Suprapubic skin (tissue), 4 donors: ENCODE results near the gene ARRB1. TPM values are rescaled to one million over a fixed set of nuclear protein-coding genes. Genes with fewer than 3 reads are reported as not detected.
A peak's percentile ranks its signal among the peaks of the same experiment; 100 is the strongest.

Source experiments
- DNase-seq, 2 donors: peaks; one replicate each; pipeline ENCODE4 v3.0.0-alpha.2; 2019; ENCODE audit warnings: low spot score in 2 of 2
- H3K27ac ChIP-seq: fragments of 200-600 bp; sonication (generic); one replicate; pipeline ENCODE4 v1.5.1; 2019
- H3K27me3 ChIP-seq: fragments of 200-600 bp; sonication (generic); one replicate; pipeline ENCODE4 v1.5.1; 2019
- H3K36me3 ChIP-seq: fragments of 200-600 bp; sonication (generic); one replicate; pipeline ENCODE4 v1.5.1; 2019
- H3K4me1 ChIP-seq: fragments of 200-600 bp; sonication (generic); one replicate; pipeline ENCODE4 v1.5.1; 2019
- H3K4me3 ChIP-seq: fragments of 200-600 bp; sonication (generic); one replicate; pipeline ENCODE4 v1.5.1; 2019; ENCODE audit warnings: mild to moderate bottlenecking
- H3K9me3 ChIP-seq: fragments of 200-600 bp; sonication (generic); one replicate; pipeline ENCODE4 v1.5.1; 2019
- EP300 ChIP-seq: sonication (generic); formaldehyde crosslinking; IDR thresholded peaks from one replicate; pipeline ENCODE4 v1.6.1; 2017; ENCODE audit warnings: antibody characterized with exemption
- POLR2A ChIP-seq, 2 donors: fragments of 450-650 bp; IDR thresholded peaks; one replicate each; pipeline ENCODE4 v1.6.1; 2017; ENCODE audit warnings: antibody characterized with exemption in 2 of 2, mild to moderate bottlenecking in 2 of 2, moderate library complexity in 2 of 2
- POLR2AphosphoS5 ChIP-seq, 3 donors: sonication (generic); formaldehyde crosslinking; IDR thresholded peaks; one replicate each; pipeline ENCODE4 v1.6.1; 2017; ENCODE audit warnings: antibody characterized with exemption in 3 of 3
- WGBS: methylation state at CpG from one replicate; pipeline ENCODE4 v1.1.5; 2018; 5-methylcytosine and 5-hydroxymethylcytosine counted together
- total RNA-seq, 4 donors: library from RNA; depleted of rRNA; stranded (reverse); fragments of >200 nt; gene quantifications; one replicate each; pipeline ENCODE4 v1.1.0, GENCODE V29; 2016
- TF ChIP-seq, protein P1 (sequence below), 2 donors: fragments of 200-600 bp in 1 of 2; fragments of 450-650 bp in 1 of 2; sonication (generic) in 1 of 2; IDR thresholded peaks; one replicate each; pipeline ENCODE4 v1.5.1; 2016 to 2019; ENCODE audit warnings: antibody characterized with exemption in 2 of 2, mild to moderate bottlenecking in 1 of 2, moderate library complexity in 1 of 2

The ARRB1 gene
- total RNA-seq, 4 donors from 2014 or later = 24.8 to 57.2 (median 38.4) TPM

DNA sequence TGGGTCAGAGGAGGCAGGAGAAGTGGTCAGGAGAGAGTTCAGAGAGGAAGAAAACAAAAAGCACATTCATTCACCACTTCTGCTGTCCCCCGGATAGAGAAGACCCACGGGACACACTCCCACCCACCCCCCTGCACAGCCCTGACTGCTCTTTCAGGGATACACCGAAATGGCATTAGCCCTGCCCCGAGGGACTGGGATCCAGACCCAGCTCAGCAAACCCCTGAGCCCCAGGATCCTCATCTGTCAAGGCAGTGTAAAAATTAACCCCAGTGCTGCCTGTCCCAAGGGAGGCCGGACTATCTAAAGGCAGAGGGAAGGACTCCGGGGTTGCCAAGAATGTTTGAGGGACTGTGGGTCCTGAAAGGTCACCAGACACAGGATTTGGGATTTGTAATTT, 79.7 kb downstream of the ARRB1 start:
- no peaks in the 10 kb centered on the region for H3K27me3 ChIP-seq
- no peak overlapping the region for H3K27ac ChIP-seq
- H3K4me3 ChIP-seq = no peak overlapping the region
- 73% methylated on average over 6 of the region's 6 CpGs for WGBS
- peaks cover 5% of the 10 kb centered on the region for H3K4me1 ChIP-seq
- TF ChIP-seq POLR2AphosphoS5 (IDR thresholded peaks at IDR 0.05) = no peak
- no peak for TF ChIP-seq EP300
- no peak for TF ChIP-seq POLR2A (IDR thresholded peaks at IDR 0.05)
- TF ChIP-seq, protein P1, sequence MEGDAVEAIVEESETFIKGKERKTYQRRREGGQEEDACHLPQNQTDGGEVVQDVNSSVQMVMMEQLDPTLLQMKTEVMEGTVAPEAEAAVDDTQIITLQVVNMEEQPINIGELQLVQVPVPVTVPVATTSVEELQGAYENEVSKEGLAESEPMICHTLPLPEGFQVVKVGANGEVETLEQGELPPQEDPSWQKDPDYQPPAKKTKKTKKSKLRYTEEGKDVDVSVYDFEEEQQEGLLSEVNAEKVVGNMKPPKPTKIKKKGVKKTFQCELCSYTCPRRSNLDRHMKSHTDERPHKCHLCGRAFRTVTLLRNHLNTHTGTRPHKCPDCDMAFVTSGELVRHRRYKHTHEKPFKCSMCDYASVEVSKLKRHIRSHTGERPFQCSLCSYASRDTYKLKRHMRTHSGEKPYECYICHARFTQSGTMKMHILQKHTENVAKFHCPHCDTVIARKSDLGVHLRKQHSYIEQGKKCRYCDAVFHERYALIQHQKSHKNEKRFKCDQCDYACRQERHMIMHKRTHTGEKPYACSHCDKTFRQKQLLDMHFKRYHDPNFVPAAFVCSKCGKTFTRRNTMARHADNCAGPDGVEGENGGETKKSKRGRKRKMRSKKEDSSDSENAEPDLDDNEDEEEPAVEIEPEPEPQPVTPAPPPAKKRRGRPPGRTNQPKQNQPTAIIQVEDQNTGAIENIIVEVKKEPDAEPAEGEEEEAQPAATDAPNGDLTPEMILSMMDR (IDR thresholded peaks at IDR 0.05) = no peak
- no peaks in the 10 kb centered on the region for H3K9me3 ChIP-seq
- DNase-seq = peak in 1 of 2 donors; percentile 18
- peaks cover 60% of the 10 kb centered on the region for H3K36me3 ChIP-seq

DNA sequence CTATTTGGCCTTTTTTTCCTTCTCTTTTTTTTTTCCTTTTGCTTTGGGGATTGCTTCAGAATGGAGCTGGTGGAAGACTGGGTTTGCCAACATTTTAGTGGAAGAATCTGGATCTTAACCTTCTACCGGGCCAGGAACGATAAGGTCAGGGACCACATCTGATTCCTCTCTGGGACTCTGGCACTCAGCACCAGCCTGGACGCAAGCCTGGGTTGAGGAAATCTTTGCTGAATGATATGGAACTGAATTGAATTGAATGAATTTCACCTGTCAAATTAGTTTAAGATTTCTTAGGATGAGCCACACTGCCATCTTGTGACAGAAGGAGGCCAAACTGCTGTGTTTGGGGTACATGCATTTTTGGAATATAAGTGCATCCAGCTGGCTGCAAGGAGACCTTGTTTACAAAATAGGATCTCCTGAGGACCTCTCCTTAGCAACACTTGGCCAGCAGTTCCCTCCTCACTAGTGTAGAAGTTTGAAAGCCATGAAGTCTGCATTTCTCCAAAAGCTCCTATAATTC, 80.5 kb downstream of the ARRB1 start:
- no peak overlapping the region for H3K27ac ChIP-seq
- WGBS = 68% methylated on average over 3 of the region's 3 CpGs
- DNase-seq = peak in 1 of 2 donors; percentile 35
- peaks cover 60% of the 10 kb centered on the region for H3K36me3 ChIP-seq
- H3K27me3 ChIP-seq = no peaks in the 10 kb centered on the region
- H3K9me3 ChIP-seq = no peaks in the 10 kb centered on the region
- H3K4me3 ChIP-seq = no peak overlapping the region
- peaks cover 1% of the 10 kb centered on the region for H3K4me1 ChIP-seq
- TF ChIP-seq, protein P1 (IDR thresholded peaks at IDR 0.05) = no peak
- TF ChIP-seq POLR2A (IDR thresholded peaks at IDR 0.05) = no peak
- TF ChIP-seq EP300 = no peak

DNA sequence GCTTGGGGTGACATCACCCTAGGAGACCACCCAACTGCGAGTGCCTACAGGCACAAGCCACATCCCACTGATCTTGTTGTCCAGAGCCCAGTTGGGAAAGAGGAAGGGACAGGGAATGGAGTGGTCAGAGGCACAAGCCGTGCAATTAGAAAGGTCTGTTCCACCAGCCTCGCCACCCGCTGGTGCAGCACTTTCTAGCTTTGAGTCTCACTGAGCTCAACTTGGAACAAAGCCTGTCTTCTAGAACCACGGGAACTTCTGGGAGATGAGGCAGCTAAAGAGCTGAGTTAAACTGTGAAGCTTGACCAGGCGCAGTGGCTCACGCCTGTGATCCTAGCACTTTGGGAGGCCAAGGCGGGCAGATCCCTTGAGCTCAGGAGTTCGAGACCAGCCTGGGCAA, 81.6 kb downstream of the ARRB1 start:
- WGBS = 89% methylated on average over 7 of the region's 9 CpGs
- H3K27me3 ChIP-seq = no peaks in the 10 kb centered on the region
- no peaks in the 10 kb centered on the region for H3K4me1 ChIP-seq
- no peak for TF ChIP-seq POLR2A (IDR thresholded peaks at IDR 0.05)
- no peak for TF ChIP-seq EP300
- no peak for TF ChIP-seq POLR2AphosphoS5 (IDR thresholded peaks at IDR 0.05)
- TF ChIP-seq, protein P1 (IDR thresholded peaks at IDR 0.05) = no peak
- no peaks in the 10 kb centered on the region for H3K9me3 ChIP-seq
- DNase-seq = peak in 1 of 2 donors; percentile 56
- H3K4me3 ChIP-seq = no peak overlapping the region
- H3K36me3 ChIP-seq = peaks cover 63% of the 10 kb centered on the region
- H3K27ac ChIP-seq = no peak overlapping the region

DNA sequence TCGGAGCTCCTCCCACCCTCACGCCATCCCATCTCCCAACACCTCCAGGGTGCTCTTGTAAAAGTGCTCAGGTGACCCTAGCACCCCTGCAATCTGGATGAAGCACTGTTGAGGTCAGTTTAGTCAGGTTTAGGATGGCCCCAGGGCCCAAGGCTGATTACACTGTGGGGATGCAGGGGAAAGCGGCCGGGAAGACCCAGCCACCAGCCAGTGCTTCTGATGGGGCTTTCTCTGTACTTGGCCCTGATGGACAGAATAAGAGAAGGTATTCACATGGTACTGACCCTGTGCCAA, 82.1 kb downstream of the ARRB1 start:
- H3K27me3 ChIP-seq = no peaks in the 10 kb centered on the region
- TF ChIP-seq POLR2A (IDR thresholded peaks at IDR 0.05) (no peak), POLR2AphosphoS5 (IDR thresholded peaks at IDR 0.05) (no peak), EP300 (no peak)
- TF ChIP-seq, protein P1 (IDR thresholded peaks at IDR 0.05) = no peak
- no peak overlapping the region for H3K27ac ChIP-seq
- H3K9me3 ChIP-seq = no peaks in the 10 kb centered on the region
- peaks cover 63% of the 10 kb centered on the region for H3K36me3 ChIP-seq
- no peak overlapping the region for H3K4me3 ChIP-seq
- 98% methylated on average over 4 of the region's 4 CpGs for WGBS
- no peaks in the 10 kb centered on the region for H3K4me1 ChIP-seq
- DNase-seq = no peak

DNA sequence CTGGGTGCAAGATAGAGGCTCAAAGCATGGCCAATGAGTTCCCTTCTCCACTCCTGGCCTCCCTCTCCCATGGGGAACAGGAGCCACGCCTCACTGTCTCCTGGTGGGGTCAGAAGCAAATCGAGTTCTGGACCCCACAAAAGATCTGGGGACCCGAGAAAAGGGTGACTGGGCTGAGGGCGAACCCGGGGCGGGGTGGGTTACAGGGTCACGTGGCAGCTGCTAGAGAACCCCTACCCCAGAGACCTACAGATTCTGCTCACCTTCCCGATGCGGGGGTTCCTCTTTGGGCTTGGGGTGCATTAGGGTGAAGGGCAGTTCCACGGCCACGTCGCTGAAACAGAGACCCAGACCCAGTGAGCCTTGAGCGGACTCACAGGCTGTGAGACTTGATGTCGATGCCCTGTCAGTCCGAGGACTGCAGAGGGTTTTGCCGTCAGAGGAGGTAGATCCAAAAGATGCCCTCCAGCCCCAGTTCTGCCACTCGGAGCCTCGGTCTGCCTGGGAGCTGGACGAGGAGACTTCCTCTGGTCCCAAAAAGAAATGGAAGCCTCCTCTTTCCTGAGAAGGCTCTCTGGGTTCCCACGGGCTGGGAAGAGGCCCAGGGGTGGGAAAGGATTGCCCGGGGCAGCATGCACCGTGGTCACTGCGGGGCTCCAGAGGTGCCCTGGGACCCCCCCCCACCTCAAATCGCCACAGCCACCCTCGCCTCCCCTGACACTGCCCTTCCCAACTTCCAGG, 82.7 kb downstream of the ARRB1 start:
- no peaks in the 10 kb centered on the region for H3K27me3 ChIP-seq
- WGBS = 97% methylated on average over 23 of the region's 25 CpGs
- H3K4me1 ChIP-seq = no peaks in the 10 kb centered on the region
- TF ChIP-seq POLR2A (IDR thresholded peaks at IDR 0.05) (no peak), POLR2AphosphoS5 (IDR thresholded peaks at IDR 0.05) (no peak), EP300 (no peak)
- TF ChIP-seq, protein P1 (IDR thresholded peaks at IDR 0.05) = no peak
- no peaks in the 10 kb centered on the region for H3K9me3 ChIP-seq
- H3K36me3 ChIP-seq = peaks cover 58% of the 10 kb centered on the region
- peak in 1 of 2 donors; percentile 52 for DNase-seq
- no peak overlapping the region for H3K27ac ChIP-seq
- no peak overlapping the region for H3K4me3 ChIP-seq
